Mucosa of rectum (tissue), 2 donors: ENCODE results near the gene GTF2H2.
"Not testable (repeated sequence)": the region's sequence is repeated elsewhere in the genome, so short reads cannot be mapped to it uniquely, and the experiment has no call there.

Source experiments
- H3K27ac ChIP-seq, 2 donors: one replicate each; pipeline ENCODE4 v1.7.0; 2013; ENCODE audit warnings: inconsistent platforms in 2 of 2, low read depth in 2 of 2, low read length in 2 of 2
- H3K27me3 ChIP-seq, 2 donors: one replicate each; pipeline ENCODE4 v1.7.0; 2013; ENCODE audit warnings: low read length in 2 of 2; ENCODE audit not compliant: control insufficient read depth in 2 of 2, insufficient read depth in 2 of 2
- H3K36me3 ChIP-seq, 2 donors: one replicate each; pipeline ENCODE4 v1.7.0; 2013; ENCODE audit warnings: low read length in 2 of 2; ENCODE audit not compliant: control insufficient read depth in 2 of 2, insufficient read depth in 2 of 2
- H3K4me1 ChIP-seq, 2 donors: one replicate each; pipeline ENCODE4 v1.7.0; 2013; ENCODE audit warnings: low read length in 2 of 2, mild to moderate bottlenecking in 1 of 2; ENCODE audit not compliant: control insufficient read depth in 2 of 2, insufficient read depth in 2 of 2
- H3K4me3 ChIP-seq, 2 donors: one replicate each; pipeline ENCODE4 v1.7.0; 2013; ENCODE audit warnings: low read length in 2 of 2
- H3K9ac ChIP-seq, 2 donors: one replicate each; pipeline ENCODE4 v1.7.0; 2013; ENCODE audit warnings: low read length in 2 of 2, low read depth in 1 of 2, mild to moderate bottlenecking in 1 of 2
- H3K9me3 ChIP-seq, 2 donors: one replicate each; pipeline ENCODE4 v1.7.0; 2013; ENCODE audit warnings: low read length in 2 of 2; ENCODE audit not compliant: control insufficient read depth in 2 of 2
- donor health status: healthy.
- donor health status: Normal muscosa, but diverticular disease.

Gene GTF2H2

GRCh38 chr5:71013575-71013974, 53.9 kb downstream of the GTF2H2 start:
- Histone ChIP-seq H3K9ac (no peak overlapping the region), H3K9me3 (no peaks in the 10 kb centered on the region), H3K36me3 (no peaks in the 10 kb centered on the region), H3K27me3 (no peaks in the 10 kb centered on the region), H3K4me3 (no peak overlapping the region), H3K27ac (no peak overlapping the region), H3K4me1 (no peaks in the 10 kb centered on the region)

DNA sequence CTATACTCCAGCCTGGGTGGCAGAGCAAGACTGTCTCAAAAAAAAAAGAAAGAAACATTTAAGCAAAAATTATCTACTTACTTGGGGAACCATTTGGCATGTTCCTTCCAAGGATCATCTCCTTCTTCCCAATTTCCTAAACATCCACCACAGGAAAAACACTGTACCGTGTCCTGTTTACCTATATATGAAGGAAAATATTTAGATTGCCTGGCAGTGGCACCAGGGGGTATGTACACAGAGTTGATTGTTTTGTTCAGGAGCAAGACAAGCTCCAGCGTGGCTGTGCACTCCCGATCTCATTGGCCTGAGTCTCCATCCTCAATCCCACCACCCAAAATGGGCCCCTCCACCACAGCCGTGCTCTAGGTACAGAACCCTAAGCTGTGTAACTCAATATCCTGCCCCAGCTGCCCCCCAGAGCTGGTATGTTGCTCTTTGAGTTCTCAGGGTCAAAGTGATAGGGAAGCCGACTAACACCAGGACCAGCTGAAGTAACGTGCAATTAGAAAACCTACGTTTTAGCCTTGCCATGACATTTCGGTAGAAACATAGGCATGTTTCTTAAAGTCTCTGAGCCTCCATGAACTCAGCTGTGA, 56.2 kb downstream of the GTF2H2 start:
- Histone ChIP-seq H3K4me3 (no peak overlapping the region), H3K27me3 (no peaks in the 10 kb centered on the region), H3K9me3 (no peaks in the 10 kb centered on the region), H3K36me3 (no peaks in the 10 kb centered on the region), H3K27ac (no peak overlapping the region), H3K9ac (no peak overlapping the region), H3K4me1 (no peaks in the 10 kb centered on the region)

- H3K4me3 ChIP-seq, H3K9ac ChIP-seq, H3K36me3 ChIP-seq, H3K9me3 ChIP-seq, H3K27me3 ChIP-seq, H3K27ac ChIP-seq, H3K4me1 ChIP-seq: not testable (repeated sequence)
Measured at GRCh38 chr5:71006983-71007382, 60.5 kb downstream of the GTF2H2 start.
